Activated B cell treated with CpG ODN at 0.5 μM for 24 hours (primary cell): ENCODE measurements around the gene RBM17. TPM values are rescaled to one million over a fixed set of nuclear protein-coding genes. Genes with fewer than 3 reads are reported as not detected.

Experiments used
- ATAC-seq: fragments of 200-7000 bp; cut with Tn5 transposase; one replicate; pipeline ENCODE4 v1.10.0; 2021; ENCODE audit warnings: low read depth, mild to moderate bottlenecking, moderate library complexity
- CTCF ChIA-PET: fragments of 350-600 bp; sonication (Branson Sonifier 250); formaldehyde crosslinking; loops from one replicate; lab custom pipeline; 2021; ENCODE audit warnings: antibody characterized with exemption; lab: Charles Lee
- POLR2A ChIA-PET: fragments of 350-600 bp; sonication (Branson Sonifier 250); formaldehyde crosslinking; loops from one replicate; lab custom pipeline; 2021; ENCODE audit warnings: antibody characterized with exemption; lab: Charles Lee
- DNase-seq: peaks from one replicate; pipeline ENCODE4 v3.0.0; 2022
- H3K27ac Mint-ChIP-seq: one replicate; pipeline ENCODE4 v1.8.0; 2020; ENCODE audit warnings: mixed read lengths
- H3K27me3 Mint-ChIP-seq: one replicate; pipeline ENCODE4 v1.8.0; 2021; ENCODE audit warnings: mixed read lengths
- H3K36me3 Mint-ChIP-seq: one replicate; pipeline ENCODE4 v1.8.0; 2021; ENCODE audit warnings: low read depth, mixed read lengths
- H3K4me1 Mint-ChIP-seq: one replicate; pipeline ENCODE4 v1.8.0; 2021; ENCODE audit warnings: mixed read lengths
- H3K4me3 Mint-ChIP-seq: one replicate; pipeline ENCODE4 v1.8.0; 2020; ENCODE audit warnings: mild to moderate bottlenecking, mixed read lengths
- H3K9me3 Mint-ChIP-seq: one replicate; pipeline ENCODE4 v1.8.0; 2020; ENCODE audit warnings: mixed read lengths
- intact Hi-C: fragments of 100-400 bp; cut with micrococcal nuclease; formaldehyde crosslinking; loops from one replicate; pipeline ENCODE4 v1.15.1; 2024
- total RNA-seq: library from RNA; stranded (reverse); gene quantifications from 2 replicates; pipeline ENCODE4 v1.2.3, GENCODE V29; 2022
- TF ChIP-seq, protein P1 (sequence below): fragments of 200-600 bp; IDR thresholded peaks from one replicate; pipeline ENCODE4 v1.8.0; 2022; ENCODE audit warnings: antibody characterized with exemption, mild to moderate bottlenecking

RBM17 gene
- total RNA-seq, 1 donor from 2014 or later: 209 TPM

DNA sequence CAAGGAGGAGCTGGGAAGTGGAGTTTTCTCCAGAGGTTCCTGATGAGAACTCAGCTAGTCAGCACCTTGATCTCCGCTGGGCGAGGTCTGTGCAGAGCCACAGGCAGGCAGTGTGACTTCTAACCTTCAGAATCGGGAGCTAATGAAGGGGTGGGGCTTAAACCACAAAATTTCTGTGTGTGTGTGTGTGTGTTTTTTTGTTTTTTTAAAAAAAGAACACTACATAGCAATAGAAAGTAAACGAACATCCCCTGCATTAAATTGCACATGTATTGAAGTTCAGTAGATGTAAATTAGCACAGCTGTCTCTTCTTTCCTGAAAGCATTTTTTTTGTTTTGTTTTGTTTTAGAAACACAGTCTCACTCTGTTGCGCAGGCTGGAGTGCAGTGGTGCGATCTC, 46.2 kb downstream of the RBM17 start:
- H3K9me3 Mint-ChIP-seq: no peaks in the 10 kb centered on the region
- ATAC-seq (peak; percentile 35), DNase-seq (no peak)
- H3K4me3 Mint-ChIP-seq: no peak overlapping the region
- peaks cover 22% of the 10 kb centered on the region for H3K4me1 Mint-ChIP-seq
- H3K36me3 Mint-ChIP-seq: no peaks in the 10 kb centered on the region
- TF ChIP-seq, protein P1, sequence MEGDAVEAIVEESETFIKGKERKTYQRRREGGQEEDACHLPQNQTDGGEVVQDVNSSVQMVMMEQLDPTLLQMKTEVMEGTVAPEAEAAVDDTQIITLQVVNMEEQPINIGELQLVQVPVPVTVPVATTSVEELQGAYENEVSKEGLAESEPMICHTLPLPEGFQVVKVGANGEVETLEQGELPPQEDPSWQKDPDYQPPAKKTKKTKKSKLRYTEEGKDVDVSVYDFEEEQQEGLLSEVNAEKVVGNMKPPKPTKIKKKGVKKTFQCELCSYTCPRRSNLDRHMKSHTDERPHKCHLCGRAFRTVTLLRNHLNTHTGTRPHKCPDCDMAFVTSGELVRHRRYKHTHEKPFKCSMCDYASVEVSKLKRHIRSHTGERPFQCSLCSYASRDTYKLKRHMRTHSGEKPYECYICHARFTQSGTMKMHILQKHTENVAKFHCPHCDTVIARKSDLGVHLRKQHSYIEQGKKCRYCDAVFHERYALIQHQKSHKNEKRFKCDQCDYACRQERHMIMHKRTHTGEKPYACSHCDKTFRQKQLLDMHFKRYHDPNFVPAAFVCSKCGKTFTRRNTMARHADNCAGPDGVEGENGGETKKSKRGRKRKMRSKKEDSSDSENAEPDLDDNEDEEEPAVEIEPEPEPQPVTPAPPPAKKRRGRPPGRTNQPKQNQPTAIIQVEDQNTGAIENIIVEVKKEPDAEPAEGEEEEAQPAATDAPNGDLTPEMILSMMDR: no peak
- intact Hi-C loops: no loop called here
- H3K27ac Mint-ChIP-seq: no peak overlapping the region
- H3K27me3 Mint-ChIP-seq: peaks cover 18% of the 10 kb centered on the region
- CTCF ChIA-PET: interaction anchor here (1.5 kb wide), 1 partner anchor 272 kb away, joined by 4 read pairs; no protein-coding TSS in a partner anchor
- POLR2A ChIA-PET: interaction anchor here (1.0 kb wide), 2 partner anchors 10 to 12 kb away, joined by 3 read pairs; no protein-coding TSS in a partner anchor

DNA sequence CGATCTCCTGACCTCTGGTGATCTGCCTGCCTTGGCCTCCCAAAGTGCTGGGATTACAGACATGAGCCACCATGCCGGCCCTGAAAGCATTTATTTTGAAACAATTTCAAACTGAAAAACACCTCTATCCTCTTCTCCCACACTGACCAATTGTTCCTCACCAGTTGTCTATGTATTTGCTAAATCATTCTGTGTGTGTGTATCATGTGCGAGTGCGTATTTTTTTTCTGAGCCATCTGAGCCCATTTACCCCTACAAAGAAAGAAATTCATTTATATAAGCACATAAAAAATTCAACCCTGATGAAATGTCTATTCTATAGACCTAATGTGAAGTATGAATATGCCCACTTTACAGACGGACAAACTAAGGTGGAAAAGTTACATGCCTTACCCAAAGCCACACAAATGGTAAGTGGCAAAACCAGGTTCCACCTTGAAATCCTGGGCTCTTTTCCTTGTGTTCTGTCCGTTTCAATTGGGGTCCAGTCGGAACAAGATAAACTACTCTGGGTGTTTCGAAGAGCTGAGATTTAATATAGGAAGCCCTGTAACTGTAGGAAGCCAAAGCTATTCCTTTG, 46.8 kb downstream of the RBM17 start:
- Mint-ChIP-seq H3K27ac (no peak overlapping the region), H3K9me3 (no peaks in the 10 kb centered on the region), H3K27me3 (peaks cover 17% of the 10 kb centered on the region), H3K4me1 (peaks cover 27% of the 10 kb centered on the region), H3K4me3 (no peak overlapping the region), H3K36me3 (no peaks in the 10 kb centered on the region)
- DNase-seq (no peak), ATAC-seq (no peak)
- TF ChIP-seq, protein P1: no peak
- ChIA-PET CTCF (interaction anchor here (1.0 to 2.4 kb wide), 3 partner anchors 15 to 266 kb away, joined by 6 to 10 read pairs (median 7); partner anchors contain the start of gene PFKFB3), POLR2A (interaction anchor here (1.0 to 1.4 kb wide), 4 partner anchors 11 to 28 kb away, joined by 3 to 6 read pairs (median 4); no protein-coding TSS in a partner anchor)
- intact Hi-C loops: no loop called here

DNA sequence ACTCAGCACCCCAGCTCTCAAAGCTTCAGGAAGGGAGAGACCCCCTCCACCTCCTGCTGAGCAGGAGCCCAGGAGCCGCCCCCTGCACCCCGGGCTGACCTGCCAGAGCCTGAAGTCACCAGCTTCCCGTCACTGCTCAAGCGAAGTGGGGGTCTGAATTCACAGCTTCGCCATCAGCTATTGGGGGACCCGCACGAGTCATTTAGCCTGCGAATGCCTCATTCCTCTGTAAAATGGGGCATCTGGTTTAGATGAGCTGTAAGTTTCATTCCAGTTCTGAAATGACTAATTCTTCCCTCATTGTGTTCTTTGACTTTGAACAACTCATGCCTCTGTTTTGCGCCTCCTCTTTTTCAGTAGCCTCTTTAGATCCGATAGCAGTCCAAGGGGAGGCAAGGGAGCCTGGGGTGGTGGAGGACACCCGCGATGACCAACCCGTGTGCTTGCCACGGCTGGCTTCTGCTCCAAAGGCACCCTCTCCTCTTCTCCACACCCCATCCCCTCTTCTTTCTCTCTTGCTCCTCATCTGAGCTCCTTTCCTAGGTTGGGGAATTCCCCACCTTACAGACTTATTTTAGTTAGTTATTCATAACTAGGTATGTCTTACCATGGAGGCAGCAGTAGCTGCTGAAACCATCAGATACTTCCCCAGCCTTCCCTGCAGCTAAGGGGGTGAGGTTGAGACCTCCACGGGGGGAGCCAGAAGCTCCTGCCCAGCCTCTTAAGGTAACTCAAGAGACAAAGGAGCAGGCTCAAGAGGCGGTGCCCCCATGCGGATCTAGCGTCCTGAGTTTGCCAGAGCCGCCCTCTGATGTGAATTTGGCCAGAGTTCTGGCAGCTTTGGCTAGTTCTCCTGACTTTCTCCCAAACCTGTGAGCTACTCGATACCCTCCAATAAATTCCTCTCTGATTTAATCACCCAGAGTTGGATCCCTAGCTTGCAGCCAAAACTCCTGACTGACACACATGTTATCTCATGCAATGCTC, 47.7 kb downstream of the RBM17 start:
- ATAC-seq: peak; percentile 29
- intact Hi-C loops: no loop called here
- DNase-seq: no peak
- Mint-ChIP-seq H3K4me1 (peaks cover 36% of the 10 kb centered on the region), H3K9me3 (no peaks in the 10 kb centered on the region), H3K27me3 (peaks cover 9% of the 10 kb centered on the region), H3K36me3 (no peaks in the 10 kb centered on the region), H3K27ac (peak overlapping the region; percentile 59), H3K4me3 (peak overlapping the region; percentile 13)
- TF ChIP-seq, protein P1: no peak
- CTCF ChIA-PET: interaction anchor here (1.0 to 2.4 kb wide), 3 partner anchors 14 to 266 kb away, joined by 6 to 10 read pairs (median 7); partner anchors contain the start of gene PFKFB3
- POLR2A ChIA-PET: interaction anchor here (0.6 to 1.4 kb wide), 4 partner anchors 11 to 63 kb away, joined by 3 to 6 read pairs (median 4); no protein-coding TSS in a partner anchor

DNA sequence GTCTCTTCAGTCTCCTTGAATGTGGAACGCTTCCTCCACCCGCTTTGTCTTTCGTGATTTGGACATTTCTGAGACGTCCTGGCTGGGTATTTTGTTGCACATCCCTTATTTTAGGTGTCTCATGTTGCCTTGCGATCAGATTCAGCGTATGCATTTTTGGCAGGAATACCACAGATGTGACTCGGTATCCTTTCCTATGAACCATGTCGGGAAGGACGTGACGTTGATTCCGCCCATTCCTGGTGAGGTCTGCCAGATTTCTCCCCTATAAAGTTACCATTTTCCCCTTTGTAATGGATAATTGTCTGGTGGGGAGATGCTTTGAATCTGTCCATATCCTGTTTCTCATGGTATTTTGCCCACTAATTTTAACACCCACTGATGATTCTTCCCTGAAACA, 49.6 kb downstream of the RBM17 start:
- Mint-ChIP-seq H3K27me3 (peaks cover 8% of the 10 kb centered on the region), H3K4me3 (no peak overlapping the region), H3K4me1 (peaks cover 50% of the 10 kb centered on the region), H3K27ac (no peak overlapping the region), H3K9me3 (no peaks in the 10 kb centered on the region), H3K36me3 (no peaks in the 10 kb centered on the region)
- CTCF ChIA-PET: interaction anchor here (0.8 kb wide), 2 partner anchors 13 kb away, joined by 3 to 5 read pairs; no protein-coding TSS in a partner anchor
- TF ChIP-seq, protein P1: no peak
- DNase-seq (no peak), ATAC-seq (no peak)
- intact Hi-C loops: no loop called here
- POLR2A ChIA-PET: interaction anchor here (1.2 kb wide), 1 partner anchor 25 kb away, joined by 3 read pairs; no protein-coding TSS in a partner anchor
